Middle frontal gyrus (tissue), 1 donor: ENCODE results near the gene CRB3.
A peak's percentile ranks its signal among the peaks of the same experiment; 100 is the strongest.

ENCODE experiments used
- DNase-seq: peaks from one replicate; pipeline ENCODE4 v3.0.0-alpha.2; 2015; ENCODE audit warnings: low spot score; ENCODE audit errors: extremely low spot score

Gene CRB3

DNA sequence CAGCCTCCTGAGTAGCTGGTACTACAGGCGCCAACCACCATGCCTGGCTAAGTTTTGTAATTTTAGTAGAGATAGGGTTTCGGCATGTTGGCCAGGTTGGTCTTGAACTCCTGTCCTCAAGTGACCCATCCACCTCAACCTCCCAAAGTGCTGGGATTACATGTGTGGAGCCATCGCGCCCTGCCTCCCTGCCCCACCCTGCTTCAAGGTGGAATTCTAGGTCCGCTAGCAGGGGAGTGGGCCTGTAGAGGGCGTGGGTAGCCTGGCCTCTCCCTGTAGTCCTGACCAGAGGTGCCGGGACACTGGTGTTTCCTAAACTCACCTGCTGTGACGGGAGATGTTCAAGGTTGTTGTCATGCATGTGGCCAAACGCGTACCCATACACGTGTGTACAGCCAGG is 30.9 kb upstream of the CRB3 start:
- no peak for DNase-seq

DNA sequence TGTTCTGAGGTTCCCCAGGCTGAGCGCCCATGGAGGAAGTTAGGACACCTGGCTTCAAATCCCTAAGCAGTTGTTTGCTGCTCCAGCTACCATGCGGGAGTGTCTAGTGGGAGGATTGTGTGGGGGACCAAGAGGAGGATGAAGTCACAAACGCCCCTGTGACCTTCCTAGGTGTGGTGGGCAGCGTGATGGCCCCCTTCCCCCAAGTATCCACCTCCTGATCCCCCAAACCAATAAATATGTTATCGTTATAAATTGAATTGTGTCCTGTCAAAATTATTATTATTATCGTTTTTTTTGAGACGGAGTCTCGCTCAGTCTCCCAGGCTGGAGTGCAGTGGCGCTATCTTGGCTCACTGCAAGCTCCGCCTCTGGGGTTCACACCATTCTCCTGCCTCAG is 30.4 kb upstream of the CRB3 start, which contains the start of gene SLC25A41:
Gene SLC25A41 (minus strand): TSS at position 101 of the 400 bp plus-strand sequence. CDS start 70 bp downstream, at position 31.
- DNase-seq = no peak

DNA sequence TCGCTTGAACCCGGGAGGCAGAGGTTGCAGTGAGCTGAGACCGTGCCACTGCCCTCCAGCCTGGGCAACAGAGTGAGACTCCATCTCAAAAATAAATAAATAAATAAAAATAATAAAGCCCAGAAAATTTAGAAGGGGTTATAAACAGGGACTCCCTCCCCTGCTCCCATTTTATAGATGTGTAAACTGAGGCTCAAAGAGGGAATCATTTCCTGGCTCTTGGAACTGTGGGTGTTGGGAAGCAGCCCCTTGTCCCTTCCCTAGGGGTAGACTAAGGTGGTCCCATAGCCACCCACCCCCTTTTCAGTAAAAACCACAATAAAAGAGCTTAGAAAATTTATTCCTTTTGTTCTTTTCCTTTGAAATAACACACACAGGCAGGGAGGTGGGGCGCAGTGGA is 24.3 kb upstream of the CRB3 start:
- DNase-seq = no peak

DNA sequence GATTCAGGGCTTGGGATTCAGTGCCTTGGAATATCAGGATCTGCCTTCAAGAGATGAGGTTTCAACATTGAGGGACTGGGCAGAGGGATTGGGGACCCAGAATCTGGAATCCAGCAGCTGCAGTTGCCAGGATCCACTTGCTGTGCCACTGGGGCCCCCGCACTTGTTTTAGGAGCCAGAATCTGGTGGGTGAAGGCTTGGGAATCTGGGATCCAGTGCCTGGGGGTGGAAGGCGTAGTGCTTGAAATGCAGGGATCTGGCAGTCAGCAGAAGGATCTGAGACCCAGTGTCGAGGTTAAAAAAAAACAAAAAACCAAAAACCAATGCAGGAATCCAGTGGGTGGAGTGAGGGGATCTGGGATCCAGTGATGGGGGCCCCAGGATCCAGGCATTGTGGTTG is 23.2 kb upstream of the CRB3 start:
- DNase-seq = no peak

DNA sequence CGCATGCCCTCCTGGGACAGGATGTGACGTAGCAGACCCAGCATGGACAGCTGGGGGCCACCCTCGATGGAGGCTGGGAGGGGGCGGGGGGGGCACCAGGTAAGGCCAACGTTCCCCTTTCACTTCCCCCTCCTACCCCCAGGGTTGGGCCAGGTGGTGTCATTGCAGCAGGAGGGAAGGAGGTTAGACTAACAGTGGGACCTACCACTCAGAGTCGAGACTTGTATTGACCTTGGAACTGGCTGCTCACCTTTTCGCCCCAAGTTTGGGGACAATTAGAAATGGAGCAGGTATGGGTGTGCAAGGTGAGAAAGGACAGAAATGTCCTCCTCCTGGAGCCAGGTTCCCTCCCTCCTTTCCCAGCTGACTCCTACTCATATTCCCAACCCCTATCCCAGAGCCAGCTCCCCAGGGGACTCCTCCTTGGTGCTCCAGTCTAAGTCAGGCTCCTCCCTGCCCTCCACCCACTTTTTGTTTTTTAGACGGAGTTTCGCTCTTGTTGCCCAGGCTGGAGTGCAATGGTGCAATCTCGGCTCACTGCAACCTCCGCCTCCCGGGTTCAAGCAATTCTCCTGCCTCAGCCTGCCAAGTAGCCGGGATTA is 21.9 kb upstream of the CRB3 start:
- no peak for DNase-seq

DNA sequence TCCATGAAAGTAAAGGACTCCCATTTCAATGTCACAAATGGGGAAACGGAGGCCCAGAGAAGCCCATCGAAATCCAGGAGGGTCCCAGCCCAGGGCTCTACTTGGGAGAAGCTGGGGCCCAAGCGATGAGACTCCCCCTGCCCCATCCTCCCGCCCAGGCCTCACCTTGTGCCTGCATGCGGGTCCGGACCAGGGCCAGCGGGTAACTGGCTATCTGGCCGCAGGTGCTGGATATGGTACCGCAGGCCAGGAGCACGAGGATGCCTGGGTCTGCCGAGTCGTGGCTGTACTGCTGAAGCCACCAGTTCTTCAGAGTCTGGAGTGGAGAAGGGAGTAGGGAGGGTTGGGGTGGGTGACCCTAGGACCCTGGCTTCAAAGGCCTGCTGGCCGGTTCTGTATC is 20.1 kb upstream of the CRB3 start:
- DNase-seq = no peak

DNA sequence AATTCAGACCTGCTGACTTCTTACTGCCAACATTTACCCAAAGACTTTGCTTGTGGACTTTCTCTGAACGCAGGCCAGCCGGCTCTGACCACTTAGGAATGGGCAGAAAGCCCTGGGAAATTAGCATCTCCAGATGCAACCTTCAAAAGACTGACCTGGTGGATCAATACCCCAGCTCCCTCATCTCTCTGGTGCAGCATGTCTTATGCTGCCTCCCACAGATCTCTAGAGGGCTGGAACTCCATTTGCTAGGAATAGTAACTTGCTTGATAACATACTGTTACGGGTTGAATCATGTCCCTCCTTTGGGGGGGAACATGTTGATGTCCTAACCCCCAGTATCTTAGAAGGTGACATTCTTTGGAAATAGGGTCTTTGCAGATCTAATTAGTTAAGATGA is 17.6 kb upstream of the CRB3 start:
- DNase-seq = no peak

DNA sequence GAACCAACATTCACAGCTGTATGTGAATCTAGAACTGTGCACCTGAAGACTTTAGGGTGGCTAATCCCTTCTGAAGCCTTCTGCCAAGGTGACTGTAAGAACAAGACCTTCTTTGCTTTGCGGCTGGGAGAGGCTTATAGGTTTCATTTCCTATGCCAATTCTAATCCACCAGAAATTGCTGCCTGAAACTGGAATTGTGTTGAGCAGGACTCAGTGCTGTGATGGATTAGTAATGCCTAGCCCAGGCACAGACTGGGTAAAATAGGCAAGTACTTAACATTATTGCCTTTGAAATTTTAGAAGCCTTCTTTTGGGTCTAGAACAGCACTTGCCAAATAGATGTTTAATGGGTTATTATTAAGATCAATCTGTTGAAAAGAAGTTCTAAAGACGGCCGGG is 16.0 kb upstream of the CRB3 start:
- no peak for DNase-seq

DNA sequence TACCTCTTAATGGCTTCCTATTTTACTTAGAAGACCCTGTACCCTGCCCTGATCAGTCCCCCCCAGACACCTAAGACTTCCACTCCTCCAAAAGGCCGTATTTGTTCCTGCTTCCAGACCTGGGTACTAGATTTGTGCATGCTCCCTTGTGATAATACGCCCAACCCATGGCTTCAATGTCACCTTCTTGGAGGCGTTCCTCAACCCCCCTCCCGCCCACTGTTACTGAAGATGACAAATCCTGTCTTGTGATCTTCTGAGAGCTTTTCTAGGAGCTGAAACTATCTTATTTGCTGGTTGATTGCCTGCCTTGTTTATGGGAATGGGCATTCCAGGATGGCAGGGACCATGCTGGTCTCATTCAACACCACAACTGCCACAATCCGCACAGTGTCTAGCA is 13.9 kb upstream of the CRB3 start:
- no peak for DNase-seq

DNA sequence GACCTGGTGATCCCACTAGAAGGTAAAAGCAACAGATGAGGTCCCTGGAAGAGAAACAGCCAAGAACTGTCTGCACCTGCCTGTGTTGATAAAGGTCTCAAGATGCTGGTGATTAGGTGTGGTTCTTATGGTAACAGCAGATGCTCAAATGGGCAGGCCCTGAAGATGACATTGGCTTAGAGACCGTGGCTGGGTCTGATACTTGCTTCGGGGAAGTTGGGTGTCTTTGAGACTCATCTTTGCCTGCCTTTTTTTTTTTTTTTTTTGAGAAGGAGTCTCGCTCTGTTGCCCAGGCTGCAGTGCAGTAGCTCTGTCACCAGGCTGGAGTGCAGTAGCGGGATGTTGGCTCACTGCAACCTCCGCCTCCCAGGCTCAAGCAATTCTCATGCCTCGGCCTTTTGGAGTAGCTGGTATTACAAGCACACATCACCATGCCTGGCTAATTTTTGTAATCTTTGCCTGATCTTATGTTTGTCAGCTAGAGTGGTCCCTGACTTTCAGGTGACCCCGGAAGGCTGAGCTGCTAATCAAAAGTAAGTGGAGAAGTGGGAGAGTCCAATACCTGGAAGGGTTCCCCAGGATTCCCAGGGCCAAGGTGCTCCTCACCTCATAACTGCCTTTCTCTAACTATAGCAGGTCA is 12.4 kb upstream of the CRB3 start:
- DNase-seq = no peak

DNA sequence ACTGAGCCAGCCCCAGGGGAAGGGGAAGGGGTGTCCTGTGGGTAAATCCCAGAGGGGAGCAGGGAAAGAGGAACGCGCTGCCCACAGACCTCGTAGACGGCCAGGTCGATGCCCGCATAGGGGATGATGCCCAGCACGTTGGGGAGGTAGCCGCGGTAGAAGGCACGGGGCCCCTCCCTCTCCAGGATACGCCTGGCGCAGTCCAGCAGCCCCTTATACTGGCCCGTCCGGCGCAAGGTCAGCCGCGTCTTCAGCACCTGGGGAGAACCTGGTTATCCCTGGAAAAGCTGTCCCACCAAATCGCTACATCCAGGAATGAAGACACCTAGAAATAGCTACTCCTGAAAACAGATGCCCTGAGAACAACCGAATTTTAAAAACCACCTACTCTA is 11.9 kb upstream of the CRB3 start:
- no peak for DNase-seq

DNA sequence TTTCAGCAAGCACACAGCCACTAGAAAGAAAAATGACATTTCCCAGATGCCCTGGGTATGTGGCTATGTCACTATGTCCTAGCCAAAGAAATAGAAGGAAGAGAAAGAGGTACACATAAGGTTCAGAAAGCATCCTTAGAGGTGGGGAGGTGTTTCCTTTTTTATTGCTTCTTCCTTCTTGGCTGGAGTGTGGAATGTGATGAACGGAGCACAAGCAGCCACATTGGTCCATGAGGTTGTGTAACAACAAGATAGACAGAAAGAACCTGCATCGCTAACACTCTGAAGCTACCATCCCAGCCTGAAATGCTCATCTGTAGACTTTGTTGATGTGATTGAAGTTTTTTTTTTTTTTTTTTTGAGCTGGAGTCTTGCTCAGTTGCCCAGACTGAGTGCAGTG is 11.2 kb upstream of the CRB3 start:
- DNase-seq = no peak

DNA sequence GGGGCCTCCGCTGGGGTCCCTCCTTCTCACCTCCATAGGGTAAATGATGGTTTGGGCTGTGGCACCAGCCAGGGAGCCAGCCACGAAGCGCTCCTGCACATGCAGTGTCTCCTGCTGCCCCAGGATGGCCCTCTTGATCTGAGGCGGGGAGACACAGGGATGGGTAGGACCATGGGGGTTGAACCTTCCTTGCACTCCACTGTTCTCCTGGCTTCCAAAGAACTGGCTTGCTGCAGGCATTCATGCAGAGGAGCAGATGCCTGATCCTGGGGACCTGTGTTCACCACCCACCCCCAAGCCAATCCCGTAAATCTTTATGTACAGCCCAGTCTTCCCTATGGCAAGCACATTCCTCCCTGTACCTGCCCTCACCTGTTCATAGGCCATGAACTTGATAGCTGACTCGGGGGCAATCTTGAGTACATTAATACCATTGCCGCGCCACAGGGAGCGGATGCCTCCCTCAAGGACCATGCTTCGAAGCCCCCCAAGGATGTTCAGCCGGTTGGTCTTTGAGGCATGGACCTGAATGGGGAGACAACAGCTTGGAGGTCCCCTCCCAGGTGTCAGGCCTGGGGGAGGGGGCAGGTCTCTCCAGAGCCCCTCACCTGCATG is 10.0 kb upstream of the CRB3 start:
- DNase-seq = no peak

DNA sequence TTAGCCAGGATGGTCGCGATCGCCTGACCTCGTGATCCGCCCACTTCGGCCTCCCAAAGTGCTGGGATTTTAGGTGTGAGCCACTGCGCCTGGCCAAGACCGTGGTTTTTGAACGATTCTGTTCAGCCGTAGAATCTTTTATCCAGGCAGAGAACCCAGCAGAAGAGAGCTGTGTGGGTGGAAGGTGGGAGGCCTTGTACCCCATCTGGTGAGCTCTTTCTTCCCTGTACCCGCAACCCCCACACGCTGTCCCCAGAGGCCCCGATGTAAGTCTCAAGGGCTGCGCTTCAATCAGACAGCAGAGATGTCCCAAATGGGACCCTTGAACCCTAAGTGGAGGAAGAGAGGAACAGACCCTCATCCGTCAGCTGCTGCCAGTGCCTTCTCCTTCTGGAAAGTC is 8.1 kb upstream of the CRB3 start:
- no peak for DNase-seq

DNA sequence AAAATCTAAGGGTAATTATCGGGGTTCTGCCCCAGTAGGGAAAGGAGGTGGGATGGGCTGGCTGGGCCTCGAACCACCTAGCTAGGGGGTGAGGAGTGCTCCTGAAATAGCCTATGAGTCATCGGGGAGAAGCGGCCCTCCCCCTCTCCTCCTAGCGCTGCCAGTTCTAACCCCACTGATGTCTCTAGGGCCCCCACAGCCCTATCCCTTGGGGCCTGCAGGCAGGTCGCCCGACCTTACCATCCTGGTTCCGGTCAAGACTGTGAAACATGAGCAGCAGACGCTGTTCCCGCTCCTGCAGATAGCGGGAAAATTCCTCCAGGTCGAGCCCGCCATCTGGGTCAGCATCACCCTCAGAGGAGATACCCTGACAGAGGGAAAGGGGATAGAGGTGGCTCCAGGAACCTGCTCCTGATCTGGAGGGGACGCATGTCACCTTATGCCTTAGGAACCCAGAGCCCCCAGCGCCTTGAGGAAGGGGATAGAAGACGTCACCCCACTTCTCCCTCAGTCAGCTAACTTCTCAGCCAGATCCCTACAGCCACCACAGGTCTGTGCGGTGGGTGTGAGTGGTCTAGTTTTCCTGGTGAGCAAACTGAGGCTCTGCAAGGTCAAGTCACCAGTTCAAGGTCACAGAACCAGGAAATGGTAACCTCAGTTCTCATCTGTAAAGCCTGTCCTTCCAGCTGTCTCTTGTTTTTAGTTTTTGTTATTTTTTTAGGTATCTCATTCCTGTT is 5.9 kb upstream of the CRB3 start:
- no peak for DNase-seq

DNA sequence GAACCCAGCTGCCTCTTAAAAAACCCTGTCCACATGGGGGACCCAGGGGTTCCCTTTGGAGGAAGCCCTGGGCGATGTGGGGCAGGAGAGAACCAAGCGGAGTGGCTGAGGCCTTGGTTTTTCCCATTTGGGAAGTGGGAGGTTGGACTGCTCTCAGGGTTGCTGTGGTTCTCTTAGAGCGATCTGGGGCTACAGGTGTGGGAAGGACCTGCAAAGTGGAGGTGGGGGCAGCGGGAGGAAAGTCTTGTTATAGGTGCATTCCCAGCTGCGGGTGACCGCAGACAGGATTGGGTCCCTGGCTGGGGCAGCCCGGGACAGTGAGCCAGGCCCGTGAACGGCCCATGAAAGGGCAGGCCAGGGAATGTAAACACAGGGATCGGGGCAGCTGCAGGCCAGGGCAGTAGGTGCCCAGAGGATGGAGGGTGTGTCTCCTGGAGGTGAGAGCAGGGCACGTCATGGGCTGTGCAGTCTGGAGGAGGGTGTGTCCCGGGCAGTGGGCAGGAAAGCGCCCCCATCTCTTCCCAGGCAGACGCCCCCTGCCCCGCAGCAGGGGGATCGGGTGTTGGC is 5.3 kb upstream of the CRB3 start:
- no peak for DNase-seq

DNA sequence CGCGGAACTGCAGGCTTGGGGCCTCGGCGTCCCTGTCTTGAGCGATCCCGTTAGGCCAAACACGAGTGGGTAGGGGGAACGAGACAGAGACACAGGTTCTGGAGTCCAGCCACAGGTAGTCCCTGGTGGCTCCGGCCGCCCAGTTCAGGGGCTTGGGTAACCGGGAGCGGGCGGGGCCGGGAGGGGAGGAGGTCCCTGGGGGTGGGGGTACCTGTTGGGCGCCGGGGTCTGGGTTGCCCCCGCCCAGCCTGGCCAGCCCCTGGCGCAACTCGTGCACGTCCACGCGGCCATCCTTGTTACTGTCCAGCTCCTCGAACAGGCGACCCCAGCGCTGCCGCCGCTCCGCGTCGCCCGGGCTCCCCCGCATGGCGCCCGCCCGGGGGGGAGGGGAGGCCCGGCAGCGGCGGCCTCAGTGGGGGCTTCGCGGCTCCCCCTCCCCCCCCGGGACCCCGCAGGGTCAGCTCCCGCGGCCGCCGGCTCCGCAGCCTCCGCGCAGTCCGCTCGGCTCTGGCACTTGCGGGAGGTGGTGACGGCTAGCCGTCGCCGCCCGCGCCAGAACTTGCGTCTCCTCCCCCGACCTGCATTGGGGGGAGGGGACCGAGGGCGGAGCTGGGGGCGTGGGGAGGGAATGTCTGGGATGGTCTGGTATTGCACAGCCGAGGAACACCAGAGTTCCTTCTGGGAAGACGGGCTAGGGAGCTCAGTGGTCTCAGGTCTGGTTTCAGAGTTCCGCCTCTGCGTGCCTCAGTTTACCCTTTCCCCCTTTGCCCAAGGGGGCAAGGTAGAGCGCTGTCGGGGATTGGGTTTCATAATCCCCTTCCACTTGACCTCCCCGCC is 4.6 kb upstream of the CRB3 start, which contains the start of gene SLC25A23:
Gene SLC25A23 (minus strand): TSS at position 531 of the 837 bp plus-strand sequence. CDS start 164 bp downstream, at position 367.
- DNase-seq = peak; percentile 49

DNA sequence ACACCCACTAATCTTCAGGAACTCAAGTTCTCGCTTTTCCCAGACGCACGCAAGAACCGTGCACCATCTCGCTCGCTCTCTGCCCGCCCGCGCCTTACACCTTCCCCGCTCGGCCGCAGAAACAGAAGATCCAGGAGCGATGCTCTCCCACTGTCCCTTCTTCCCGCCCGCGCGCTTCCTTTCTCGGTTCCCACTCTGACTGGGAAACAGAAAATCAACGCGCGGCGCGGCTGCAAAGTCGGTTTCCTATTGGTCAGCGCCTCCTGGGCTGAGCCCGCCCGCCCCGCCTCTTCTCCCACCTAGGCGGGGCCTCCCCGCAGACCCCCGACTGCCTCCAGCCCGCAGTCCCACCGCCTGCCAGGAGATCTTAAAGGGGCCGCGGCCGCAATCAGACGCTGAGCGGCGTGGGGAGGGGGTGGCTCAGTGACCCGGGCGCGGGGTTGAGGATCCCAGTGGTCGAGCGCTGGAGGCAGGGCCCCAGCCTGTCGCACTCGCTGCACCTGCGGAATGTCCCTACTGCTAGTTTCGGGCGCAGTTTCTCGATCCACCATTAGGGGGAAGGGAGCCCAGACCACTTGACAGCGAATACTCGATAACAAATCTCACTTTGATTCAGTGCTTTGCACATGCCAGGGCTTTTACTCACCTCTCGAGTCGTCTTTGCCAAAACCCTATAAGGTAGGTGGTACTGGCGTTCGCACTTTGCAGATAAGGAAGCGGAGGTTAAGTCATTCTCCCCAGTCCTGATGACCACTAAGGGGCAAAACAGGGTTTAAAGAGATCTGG is 3.8 kb upstream of the CRB3 start:
- peak; percentile 99 for DNase-seq

DNA sequence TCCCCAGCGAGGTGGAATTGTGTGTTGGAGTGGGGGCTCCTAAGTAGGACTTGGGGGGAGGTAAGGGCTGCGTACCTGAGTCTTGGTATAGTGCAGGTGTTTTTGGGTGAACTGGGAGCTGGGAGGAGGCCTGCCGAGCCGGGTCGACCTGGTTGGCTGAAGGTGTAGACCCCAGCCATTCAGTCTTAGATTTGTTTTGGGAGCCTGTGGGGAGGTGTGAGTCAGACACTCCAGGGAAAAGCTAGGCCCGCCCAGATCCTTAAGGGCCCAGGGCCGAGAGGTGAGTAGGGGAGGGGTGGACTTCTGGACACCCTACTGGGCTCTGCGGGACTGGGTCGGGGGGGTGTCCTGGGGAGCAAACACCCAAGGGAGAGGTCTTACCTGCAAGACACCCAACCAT is 935 bp downstream of the CRB3 start:
- no peak for DNase-seq

DNA sequence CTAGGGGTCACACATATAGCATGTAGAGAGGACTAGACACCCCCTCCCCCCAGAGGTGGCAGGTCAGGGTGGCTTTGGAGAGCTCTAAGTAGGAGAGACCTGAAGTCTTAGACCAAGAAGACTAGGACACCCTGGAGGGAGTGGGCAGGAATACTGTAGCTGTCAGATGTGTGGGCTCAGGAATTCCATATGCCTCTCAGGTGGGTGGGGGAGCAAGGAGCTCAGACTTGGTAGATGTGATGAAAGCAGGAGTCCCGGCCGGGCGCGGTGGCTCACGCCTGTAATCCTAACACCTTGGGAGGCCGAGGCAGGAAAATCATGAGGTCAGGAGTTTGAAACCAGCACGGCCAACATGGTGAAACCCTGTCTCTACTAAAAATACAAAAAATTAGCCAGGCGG is 1.6 kb downstream of the CRB3 start:
- no peak for DNase-seq
